ENCODE data around the gene KRTAP10-7.
"Not testable (repeated sequence)": the region's sequence is repeated elsewhere in the genome, so short reads cannot be mapped to it uniquely, and the experiment has no call there.

Gene KRTAP10-7

GRCh38 chr21:44590897-44591800, 9.2 kb upstream of the KRTAP10-7 start:
- not testable (repeated sequence) for DNase-seq

DNA sequence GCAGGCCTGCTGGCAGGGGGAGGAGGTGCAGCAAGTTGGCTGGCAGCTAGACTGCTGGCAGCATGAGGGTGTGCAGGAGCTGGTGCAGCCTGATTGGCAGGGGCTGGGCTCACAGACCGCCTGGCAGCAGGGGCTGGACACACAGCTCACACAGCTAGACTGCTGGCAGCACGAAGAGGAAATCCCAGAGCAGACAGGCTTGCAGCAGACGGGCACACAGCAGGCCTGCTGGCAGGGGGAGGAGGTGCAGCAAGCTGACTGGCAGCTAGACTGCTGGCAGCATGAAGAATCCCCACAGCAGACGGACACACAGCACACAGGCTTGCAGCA, 8.6 kb upstream of the KRTAP10-7 start:
- not testable (repeated sequence) for DNase-seq

- DNase-seq: no peak
These were observed 7.7 kb upstream of the KRTAP10-7 start, which contains the start of gene KRTAP10-6 for GRCh38 chr21:44592446-44593311. KRTAP10-6 (minus strand) TSS chr21:44592505; CDS start chr21:44592484, 21 bp downstream.

DNA sequence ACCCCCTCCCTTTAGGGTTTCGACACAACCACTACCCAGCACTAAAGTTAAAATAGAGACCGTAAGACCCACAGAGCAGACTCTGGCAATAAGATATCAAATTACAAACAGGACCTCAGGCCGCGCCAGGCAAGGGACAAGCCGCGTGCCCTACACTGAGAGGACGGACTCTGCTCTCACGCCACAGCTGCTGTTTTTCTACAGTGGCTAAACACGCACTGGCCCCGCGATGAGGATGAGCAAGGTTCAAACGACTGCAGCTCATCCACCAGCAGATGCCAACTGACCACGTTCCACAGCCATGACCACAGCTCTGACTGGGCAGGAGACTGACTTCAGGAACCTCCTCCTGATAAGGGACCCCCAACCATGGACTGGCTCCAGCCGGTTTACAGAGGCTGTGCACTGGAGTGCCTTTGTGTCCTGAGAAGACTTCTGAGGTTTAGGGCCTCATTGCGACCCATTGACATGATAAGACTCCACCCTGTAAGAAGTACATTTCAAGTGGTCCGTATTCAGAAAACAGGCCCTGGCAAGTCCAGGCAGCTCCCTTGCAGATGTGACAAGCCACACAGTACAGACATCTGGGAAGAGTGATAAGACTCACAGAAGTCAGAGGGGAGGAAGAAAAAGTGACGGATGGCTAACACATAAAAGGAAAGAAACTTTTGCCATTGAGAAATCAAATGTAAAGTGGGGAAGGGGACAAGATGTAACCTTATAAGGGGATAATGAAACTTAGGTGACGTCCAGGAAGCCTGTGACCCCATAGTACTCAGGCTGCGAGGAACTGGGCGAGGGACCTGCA, 6.6 kb upstream of the KRTAP10-7 start:
- no peak for DNase-seq

- DNase-seq: no peak
These were observed 5.9 kb upstream of the KRTAP10-7 start for GRCh38 chr21:44594406-44594916.

GRCh38 chr21:44595524-44595923, 4.9 kb upstream of the KRTAP10-7 start:
- DNase-seq: no peak

DNA sequence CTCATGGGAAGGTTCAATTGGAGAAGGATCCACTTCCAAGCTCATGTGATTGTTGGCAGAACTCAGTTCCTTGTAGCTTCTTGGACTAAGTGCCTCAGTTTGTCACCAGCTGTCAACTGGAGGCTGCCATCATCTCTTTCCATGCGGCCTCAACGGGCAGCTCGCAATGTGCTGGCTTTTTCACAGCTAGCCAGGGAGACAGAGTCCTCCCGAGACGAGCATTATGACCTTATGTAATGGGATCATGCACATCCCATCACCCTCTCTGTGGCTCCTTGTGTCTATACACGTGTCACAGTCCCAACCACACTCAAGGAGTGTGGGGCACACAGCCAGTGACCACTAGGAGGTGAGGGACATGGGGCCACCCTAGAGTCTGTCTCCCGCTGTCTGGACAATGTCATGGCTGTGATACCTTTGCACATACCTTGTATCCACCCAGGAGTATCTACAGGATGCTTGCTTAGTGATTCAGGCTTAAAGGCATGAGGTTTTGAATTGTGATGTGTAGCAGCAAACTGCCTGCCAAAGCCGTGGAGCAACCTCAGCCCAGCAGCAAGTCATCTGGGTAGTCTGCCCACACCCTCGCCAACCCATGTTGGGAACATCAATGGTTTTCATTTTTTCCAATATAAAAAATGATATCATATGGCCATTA, 4.2 kb upstream of the KRTAP10-7 start:
- no peak for DNase-seq

DNA sequence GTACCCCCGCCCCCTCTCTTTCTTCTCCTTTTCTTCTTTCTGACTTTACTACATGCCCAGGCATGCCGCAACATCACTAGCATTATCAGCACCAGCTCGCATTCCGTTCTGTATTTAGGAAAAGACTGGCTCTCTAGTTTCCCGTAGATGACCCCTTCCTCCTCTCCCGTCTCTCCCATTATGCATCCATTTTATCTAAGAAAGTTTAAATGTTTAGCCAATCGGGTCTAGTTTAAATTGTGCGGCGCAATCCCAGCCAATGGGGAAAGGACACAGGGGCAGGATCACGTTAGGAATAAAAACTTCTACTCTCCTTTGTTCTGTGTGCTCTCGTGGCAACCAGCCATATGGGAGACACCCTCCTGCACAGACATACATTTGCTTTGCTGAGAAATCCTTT, 2.3 kb upstream of the KRTAP10-7 start:
- DNase-seq: no peak

DNA sequence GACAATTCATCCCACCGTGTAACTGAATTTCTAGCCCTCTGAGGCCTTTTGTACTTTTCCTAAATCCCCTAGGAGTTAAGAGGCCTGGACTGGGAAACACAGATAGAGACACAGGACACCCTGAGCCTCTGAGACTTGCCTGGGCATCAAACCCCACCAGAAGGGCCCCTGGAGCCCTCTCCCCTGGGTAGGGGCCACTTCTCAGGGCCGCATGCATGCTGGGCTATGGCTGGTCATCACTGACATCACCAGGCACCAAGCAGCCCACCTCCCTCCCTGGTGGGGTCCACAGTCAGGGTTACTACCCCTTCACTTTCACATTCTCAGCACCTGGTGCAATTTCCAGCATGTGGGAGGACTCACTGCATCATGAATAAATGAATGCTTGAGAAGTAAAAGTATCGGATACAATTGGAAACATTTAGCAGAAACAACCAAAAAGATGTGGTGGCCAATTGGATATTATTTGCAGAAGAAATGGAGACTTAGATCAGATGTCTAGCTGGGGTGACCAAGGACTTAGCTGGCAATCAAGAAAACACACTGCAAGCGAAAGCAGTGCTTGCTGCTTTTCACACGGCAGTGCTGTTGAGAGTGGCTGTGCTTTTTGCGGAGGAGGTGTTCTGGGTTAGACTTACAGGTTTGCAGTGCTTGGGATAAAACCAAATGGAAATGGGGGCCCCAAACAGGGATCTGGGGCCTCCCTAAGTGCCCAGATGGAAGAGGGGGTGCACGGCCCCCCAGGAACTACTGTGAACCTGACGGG, 950 bp upstream of the KRTAP10-7 start:
- DNase-seq: no peak

DNA sequence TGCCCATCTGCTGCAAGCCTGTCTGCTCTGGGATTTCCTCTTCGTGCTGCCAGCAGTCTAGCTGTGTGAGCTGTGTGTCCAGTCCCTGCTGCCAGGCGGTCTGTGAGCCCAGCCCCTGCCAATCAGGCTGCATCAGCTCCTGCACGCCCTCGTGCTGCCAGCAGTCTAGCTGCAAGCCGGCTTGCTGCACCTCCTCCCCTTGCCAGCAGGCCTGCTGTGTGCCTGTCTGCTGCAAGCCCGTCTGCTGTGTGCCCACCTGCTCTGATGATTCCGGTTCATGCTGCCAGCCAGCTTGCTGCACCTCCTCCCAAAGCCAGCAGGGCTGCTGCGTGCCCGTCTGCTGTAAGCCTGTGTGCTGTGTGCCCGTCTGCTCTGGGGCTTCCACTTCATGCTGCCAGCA, 694 bp downstream of the KRTAP10-7 start:
- DNase-seq: not testable (repeated sequence)

- no peak for DNase-seq
These were observed 1.4 kb downstream of the KRTAP10-7 start for GRCh38 chr21:44601596-44602462.

GRCh38 chr21:44602463-44602850, 2.1 kb downstream of the KRTAP10-7 start:
- no peak for DNase-seq

DNA sequence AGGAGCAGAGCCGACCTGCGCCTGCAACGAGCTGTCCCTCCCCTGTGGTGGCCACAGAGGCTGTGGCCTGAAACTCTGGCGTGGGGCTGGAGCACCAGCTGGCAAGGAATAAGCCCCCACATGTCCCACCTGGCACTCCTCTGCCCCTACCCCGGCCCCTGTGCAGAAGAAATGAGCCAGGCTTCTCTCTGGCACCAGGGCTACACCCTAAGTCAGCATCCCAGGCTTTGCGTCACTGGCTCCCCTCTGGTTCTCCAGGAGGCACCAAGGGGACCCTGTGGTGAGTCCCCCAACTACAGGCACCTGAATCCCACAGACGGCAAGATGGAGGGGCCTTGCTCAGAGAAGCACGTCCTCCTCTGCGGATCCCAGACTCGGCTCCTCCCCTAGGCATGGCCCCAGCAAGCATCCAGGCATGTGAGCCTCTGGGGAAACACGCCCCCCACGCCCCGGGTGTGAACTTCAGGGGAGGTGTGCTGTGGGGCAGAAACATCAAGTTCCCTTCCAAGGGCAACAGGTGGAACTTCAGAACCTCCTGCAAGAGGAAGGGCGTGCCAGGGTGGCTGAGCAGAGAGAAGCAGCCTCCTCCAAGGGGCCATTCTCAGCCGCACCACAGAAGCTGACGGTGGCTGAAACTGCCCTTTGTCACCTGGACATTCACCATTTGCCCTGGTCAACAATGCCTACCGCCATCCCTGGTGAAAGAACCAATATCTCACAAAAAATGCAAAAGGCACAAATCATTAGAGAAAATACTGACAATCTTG, 2.9 kb downstream of the KRTAP10-7 start:
- no peak for DNase-seq

GRCh38 chr21:44603911-44604310, 3.5 kb downstream of the KRTAP10-7 start:
- DNase-seq: no peak

- DNase-seq: no peak
These were observed 6.1 kb downstream of the KRTAP10-7 start for GRCh38 chr21:44606495-44606894.

GRCh38 chr21:44609193-44609592, 8.8 kb downstream of the KRTAP10-7 start:
- DNase-seq: no peak

DNA sequence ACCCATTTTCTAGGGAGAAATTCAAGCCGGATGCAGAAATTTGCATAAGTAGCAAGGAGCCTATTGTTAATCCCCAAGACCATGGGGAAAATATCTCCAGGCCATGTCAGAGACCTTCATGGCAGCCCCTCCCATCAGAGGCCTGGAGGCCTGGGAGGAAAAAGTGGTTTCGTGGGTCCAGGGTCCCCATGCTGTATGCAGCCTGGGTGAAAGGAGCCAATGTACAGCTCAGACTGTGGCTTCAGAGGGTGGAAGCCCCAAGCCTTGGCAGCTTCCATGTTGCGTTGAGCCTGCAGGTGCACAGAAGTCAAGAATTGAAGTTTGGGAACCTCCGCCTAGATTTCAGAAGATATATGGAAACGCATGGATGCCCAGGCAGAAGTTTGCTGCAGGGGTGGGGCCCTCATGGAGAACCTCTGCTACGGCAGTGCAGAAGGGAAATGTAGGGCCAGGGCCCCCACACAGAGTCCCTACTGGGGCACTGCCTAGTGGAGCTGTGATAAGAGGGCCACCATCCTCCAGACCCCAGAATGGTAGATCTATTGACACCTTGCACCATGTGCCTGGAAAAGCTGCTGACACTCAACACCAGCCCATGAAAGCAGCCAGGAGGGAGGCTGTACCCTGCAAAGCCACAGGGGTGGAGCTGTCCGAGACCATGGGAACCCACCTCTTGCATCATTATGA, 9.9 kb downstream of the KRTAP10-7 start:
- not testable (repeated sequence) for DNase-seq

DNA sequence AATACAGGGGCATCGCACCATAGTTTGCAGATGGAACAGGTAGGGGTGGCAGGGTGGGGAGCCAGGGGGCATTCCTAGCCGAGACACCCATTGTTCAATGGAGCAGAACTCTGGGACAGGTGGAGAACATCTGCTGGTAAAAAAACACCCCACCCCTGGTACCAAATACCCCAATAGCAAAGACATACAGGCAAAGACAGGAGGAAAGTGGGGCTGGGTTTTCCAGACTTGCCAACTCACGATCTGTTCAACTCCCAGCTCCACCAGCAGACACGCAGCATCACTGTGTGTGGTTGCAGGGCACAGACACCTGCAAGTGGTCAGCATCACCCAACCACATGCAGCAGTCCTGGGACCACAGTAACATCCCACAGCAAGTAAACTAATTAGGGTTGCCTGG, 11.2 kb downstream of the KRTAP10-7 start:
- no peak for DNase-seq

GRCh38 chr21:44612029-44612486, 11.7 kb downstream of the KRTAP10-7 start, which contains the start of gene KRTAP10-8:
KRTAP10-8 (plus strand) TSS chr21:44612079; CDS start chr21:44612101, 22 bp downstream.
- DNase-seq: no peak
